Thymus (tissue), 11 donors: ENCODE data around the gene CYP4F22. TPM values are rescaled to one million over a fixed set of nuclear protein-coding genes. Genes with fewer than 3 reads are reported as not detected.
"Not testable (repeated sequence)": the region's sequence is repeated elsewhere in the genome, so short reads cannot be mapped to it uniquely, and the experiment has no call there.

Experiments used
- DNase-seq, 9 donors: peaks; one replicate each; pipeline ENCODE4 v3.0.0-alpha.2; 2013; ENCODE audit warnings: low spot score in 9 of 9, low read depth in 6 of 9, missing footprints in 1 of 9
- H3K27ac ChIP-seq, 2 donors: one replicate each; pipeline ENCODE4 v1.5.1; 2013; ENCODE audit warnings: control low read depth in 1 of 2, low read depth in 1 of 2, low read length in 1 of 2, mild to moderate bottlenecking in 1 of 2, moderate library complexity in 1 of 2
- H3K27me3 ChIP-seq, 2 donors: one replicate each; pipeline ENCODE4 v1.5.1; 2013; ENCODE audit warnings: low read length in 1 of 2; ENCODE audit not compliant: control insufficient read depth in 2 of 2, insufficient read depth in 1 of 2
- H3K36me3 ChIP-seq, 2 donors: one replicate each; pipeline ENCODE4 v1.5.1; 2013; ENCODE audit warnings: low read length in 1 of 2, mild to moderate bottlenecking in 1 of 2, moderate library complexity in 1 of 2; ENCODE audit not compliant: control insufficient read depth in 2 of 2, insufficient read depth in 2 of 2
- H3K4me1 ChIP-seq, 2 donors: one replicate each; pipeline ENCODE4 v1.5.1; 2013; ENCODE audit warnings: low read length in 2 of 2; ENCODE audit not compliant: control insufficient read depth in 2 of 2, insufficient read depth in 2 of 2
- H3K4me3 ChIP-seq, 2 donors: one replicate each; pipeline ENCODE4 v1.5.1; 2013; ENCODE audit warnings: low read length in 2 of 2, control low read depth in 1 of 2, mild to moderate bottlenecking in 1 of 2
- H3K9me3 ChIP-seq, 2 donors: one replicate each; pipeline ENCODE4 v1.5.1; 2013; ENCODE audit warnings: low read length in 1 of 2, mild to moderate bottlenecking in 1 of 2; ENCODE audit not compliant: control insufficient read depth in 2 of 2, insufficient read depth in 1 of 2
- WGBS: extraction: QIAGEN DNeasy Blood & Tissue Kit; methylation state at CpG from one replicate; pipeline ENCODE4 v1.1.7; 2013; 5-methylcytosine and 5-hydroxymethylcytosine counted together
- polyA plus RNA-seq: library from polyadenylated mRNA; stranded (reverse); fragments of 200-250 nt; gene quantifications from one replicate; pipeline ENCODE4 v1.2.3, GENCODE V29; 2013
- total RNA-seq: library from RNA; stranded (reverse); fragments of 120-200 nt; gene quantifications from one replicate; pipeline ENCODE4 v1.2.4, GENCODE V29; 2013
- donor health status: healthy.

Gene CYP4F22
- total and polyA plus RNA-seq, 2 donors, result 0.09 to 0.64 TPM

- 83% methylated on average over 14 of the region's 14 CpGs for WGBS
- peaks cover 21 to 48% of the 10 kb centered on the region in 2 donors for H3K27me3 ChIP-seq
- H3K4me3 ChIP-seq, result no peak overlapping the region
- no peak for DNase-seq
- no peaks in the 10 kb centered on the region for H3K36me3 ChIP-seq
- H3K4me1 ChIP-seq, result no peaks in the 10 kb centered on the region
- no peak overlapping the region for H3K27ac ChIP-seq
- no peaks in the 10 kb centered on the region for H3K9me3 ChIP-seq
Observed at GRCh38 chr19:15507068-15508034, 974 bp upstream of the CYP4F22 start.

DNA sequence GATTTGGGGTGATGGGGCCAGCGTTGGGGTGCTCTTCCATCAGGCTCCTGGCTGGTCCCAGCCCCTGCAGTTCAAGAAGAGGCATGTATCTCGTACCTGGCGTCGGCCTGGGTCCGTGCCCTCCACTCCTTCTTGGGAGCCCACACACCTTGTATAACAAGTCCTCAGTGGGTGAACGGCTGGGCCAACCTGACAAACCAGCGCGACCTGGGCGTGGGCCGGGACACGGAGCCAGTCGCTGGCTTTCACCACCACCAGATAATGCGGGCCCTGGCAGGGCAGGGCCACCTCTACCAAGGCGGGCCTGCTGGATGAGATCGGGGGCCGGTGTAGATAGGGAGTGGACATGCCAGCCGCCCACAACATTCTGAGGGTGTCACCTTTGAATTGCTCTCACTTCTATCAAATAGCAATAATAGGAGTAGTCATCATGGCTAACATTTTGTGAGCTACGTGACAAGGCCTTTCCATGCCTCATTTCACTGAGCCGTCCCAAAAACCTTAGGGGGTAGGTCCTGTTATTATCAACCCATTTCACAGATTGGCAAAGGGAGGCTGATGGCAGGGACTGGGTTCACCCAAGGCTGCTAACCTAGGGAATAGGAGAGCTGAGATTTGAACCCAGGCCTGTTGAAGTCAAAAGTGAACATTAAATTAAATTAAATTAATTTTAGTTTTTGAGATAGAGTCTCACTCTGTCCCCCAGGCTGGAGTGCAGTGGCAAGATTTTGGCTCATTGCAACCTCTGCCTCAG lies 3.5 kb downstream of the CYP4F22 start:
- WGBS, result 97% methylated on average over 19 of the region's 19 CpGs
- peaks cover 21 to 35% of the 10 kb centered on the region in 2 donors for H3K27me3 ChIP-seq
- peaks cover 0 to 5% of the 10 kb centered on the region in 2 donors for H3K4me1 ChIP-seq
- H3K27ac ChIP-seq, result no peak overlapping the region
- H3K9me3 ChIP-seq, result peaks cover 0 to 9% of the 10 kb centered on the region in 2 donors
- no peak overlapping the region for H3K4me3 ChIP-seq
- H3K36me3 ChIP-seq, result no peaks in the 10 kb centered on the region
- no peak for DNase-seq

DNA sequence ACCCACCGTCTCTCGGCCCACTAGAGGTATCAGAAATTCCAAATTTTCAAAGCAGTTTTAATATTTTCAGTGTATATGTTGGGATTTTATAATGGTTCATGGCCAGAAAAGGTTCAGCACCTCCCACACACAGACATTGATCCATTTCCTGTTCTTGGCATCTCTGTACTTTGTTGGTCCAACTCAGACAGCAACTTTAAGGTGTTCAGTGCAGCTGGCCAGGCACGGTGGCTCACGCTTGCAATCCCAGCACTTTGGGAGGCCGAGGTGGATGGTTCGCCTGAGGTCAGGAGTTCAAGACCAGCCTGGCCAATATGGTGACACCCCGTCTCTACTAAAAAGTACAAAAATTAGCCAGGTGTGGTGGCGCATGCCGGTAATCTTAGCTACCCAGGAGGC lies 6.9 kb downstream of the CYP4F22 start:
- Histone ChIP-seq H3K9me3 (peaks cover 0 to 17% of the 10 kb centered on the region in 2 donors), H3K27ac (peak overlapping the region in 1 of 2 donors; percentile 81)
- not testable (repeated sequence) for H3K4me1 ChIP-seq, H3K27me3 ChIP-seq, DNase-seq, H3K4me3 ChIP-seq, H3K36me3 ChIP-seq
- 96% methylated on average over 9 of the region's 9 CpGs for WGBS

GRCh38 chr19:15516363-15516762 lies 8.0 kb downstream of the CYP4F22 start:
- Histone ChIP-seq H3K4me3 (no peak overlapping the region), H3K27ac (no peak overlapping the region), H3K36me3 (no peaks in the 10 kb centered on the region), H3K27me3 (no peaks in the 10 kb centered on the region), H3K9me3 (peaks cover 0 to 17% of the 10 kb centered on the region in 2 donors), H3K4me1 (peaks cover 0 to 5% of the 10 kb centered on the region in 2 donors)
- DNase-seq, result no peak
- WGBS, result 95% methylated on average over 3 of the region's 3 CpGs

DNA sequence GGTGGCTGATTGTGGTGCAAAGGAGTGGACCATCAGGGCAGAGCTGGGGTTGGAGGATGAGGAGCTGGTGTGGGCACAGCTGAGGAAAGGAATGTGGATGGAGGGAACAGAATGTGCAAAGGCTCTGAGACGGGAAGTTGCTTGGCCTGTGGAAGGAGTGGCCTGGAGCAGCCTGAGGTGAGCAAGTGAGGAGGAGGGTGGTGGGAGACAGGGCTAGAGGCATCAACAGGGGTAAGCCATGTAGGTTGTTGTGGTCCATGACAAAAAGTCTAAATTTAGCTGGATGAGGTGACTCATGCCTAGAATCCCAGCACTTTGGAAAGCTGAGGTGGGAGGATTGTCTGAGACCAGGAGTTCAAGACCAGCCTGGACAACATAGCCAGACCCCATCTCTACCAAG lies 9.5 kb downstream of the CYP4F22 start:
- no peak for DNase-seq
- no peaks in the 10 kb centered on the region for H3K36me3 ChIP-seq
- no peak overlapping the region for H3K4me3 ChIP-seq
- no peak overlapping the region for H3K27ac ChIP-seq
- no peaks in the 10 kb centered on the region for H3K27me3 ChIP-seq
- H3K4me1 ChIP-seq, result peaks cover 0 to 5% of the 10 kb centered on the region in 2 donors
- peaks cover 0 to 17% of the 10 kb centered on the region in 2 donors for H3K9me3 ChIP-seq
- 95% methylated on average over 1 of the region's 1 CpG for WGBS

- WGBS, result 92% methylated on average over 6 of the region's 6 CpGs
- Histone ChIP-seq H3K27ac (no peak overlapping the region), H3K9me3 (peaks cover 0 to 17% of the 10 kb centered on the region in 2 donors), H3K4me3 (no peak overlapping the region), H3K36me3 (no peaks in the 10 kb centered on the region), H3K4me1 (peaks cover 0 to 5% of the 10 kb centered on the region in 2 donors), H3K27me3 (no peaks in the 10 kb centered on the region)
- no peak for DNase-seq
Observed at GRCh38 chr19:15519433-15519976, 11.2 kb downstream of the CYP4F22 start.

- H3K4me1 ChIP-seq, result no peaks in the 10 kb centered on the region
- no peaks in the 10 kb centered on the region for H3K36me3 ChIP-seq
- H3K9me3 ChIP-seq, result peaks cover 0 to 1% of the 10 kb centered on the region in 2 donors
- no peak for DNase-seq
- no peak overlapping the region for H3K27ac ChIP-seq
- 95% methylated on average over 5 of the region's 5 CpGs for WGBS
- no peaks in the 10 kb centered on the region for H3K27me3 ChIP-seq
- H3K4me3 ChIP-seq, result no peak overlapping the region
Observed at GRCh38 chr19:15524781-15525180, 16.5 kb downstream of the CYP4F22 start.

GRCh38 chr19:15525291-15525690 lies 17.0 kb downstream of the CYP4F22 start:
- no peaks in the 10 kb centered on the region for H3K4me1 ChIP-seq
- DNase-seq, result no peak
- no peaks in the 10 kb centered on the region for H3K36me3 ChIP-seq
- no peaks in the 10 kb centered on the region for H3K27me3 ChIP-seq
- peaks cover 0 to 4% of the 10 kb centered on the region in 2 donors for H3K9me3 ChIP-seq
- H3K27ac ChIP-seq, result no peak overlapping the region
- WGBS, result 90% methylated on average over 15 of the region's 15 CpGs
- H3K4me3 ChIP-seq, result no peak overlapping the region

GRCh38 chr19:15526408-15526807 lies 18.1 kb downstream of the CYP4F22 start:
- Histone ChIP-seq H3K4me3 (no peak overlapping the region), H3K4me1 (no peaks in the 10 kb centered on the region), H3K9me3 (peaks cover 0 to 7% of the 10 kb centered on the region in 2 donors), H3K36me3 (no peaks in the 10 kb centered on the region), H3K27ac (no peak overlapping the region), H3K27me3 (no peaks in the 10 kb centered on the region)
- DNase-seq, result no peak
- 87% methylated on average over 2 of the region's 2 CpGs for WGBS
